GM12878 (cell line): ENCODE results near the gene UPF1. TPM values are rescaled to one million over a fixed set of nuclear protein-coding genes. Genes with fewer than 3 reads are reported as not detected.

Source experiments
- ATAC-seq: fragments of 200-7000 bp; cut with Tn5 transposase; 3 replicates; pipeline ENCODE4 v1.9.1; 2020; ENCODE audit warnings: mild to moderate bottlenecking, moderate library complexity
- BruUV-seq: library from RNA; stranded (reverse); fragments of 400-500 nt; replicated peaks from 2 replicates; lab custom pipeline; 2021; lab: Mats Ljungman, UMichigan
- CTCF ChIA-PET: fragments of 300-600 bp; sonication (Branson Sonifier 250); formaldehyde crosslinking; extraction: SDS; loops from one replicate; lab custom pipeline; 2021; ENCODE audit warnings: inconsistent platforms; lab: Yijun Ruan, JAX
- POLR2A ChIA-PET: fragments of 350-600 bp; formaldehyde crosslinking; extraction: SDS; loops from one replicate; lab custom pipeline; 2021; ENCODE audit warnings: inconsistent platforms; lab: Charles Lee
- RAD21 ChIA-PET: fragments of 300-600 bp; sonication (Branson Sonifier 250); formaldehyde crosslinking; loops from one replicate; lab custom pipeline; 2023; ENCODE audit warnings: antibody characterized with exemption; ENCODE audit not compliant: unreplicated experiment; lab: Charles Lee
- SMC1A ChIA-PET: fragments of 300-600 bp; sonication (Branson Sonifier 250); formaldehyde crosslinking; loops from one replicate; lab custom pipeline; 2023; ENCODE audit not compliant: unreplicated experiment, uncharacterized antibody; lab: Charles Lee
- DNase-seq: peaks from one replicate; pipeline ENCODE4 v3.0.0-alpha.2; 2011; ENCODE audit warnings: low read depth, low spot score
- FAIRE-seq: peaks from 3 replicates; lab custom pipeline; 2011; peaks lifted over from hg19 to GRCh38; lab: Jason Lieb, UNC
- H2AFZ ChIP-seq: 2 replicates; pipeline ENCODE4 v1.6.0; 2011; ENCODE audit warnings: low read depth, low read length, control low read depth; ENCODE audit not compliant: control insufficient read depth
- H3K27ac ChIP-seq: 2 replicates; pipeline ENCODE4 v1.5.1; 2011; ENCODE audit warnings: control low read depth; ENCODE audit not compliant: control insufficient read depth, insufficient read depth
- H3K27me3 ChIP-seq, 2 experiments: replicated peaks in 1 of 2; 2 replicates each; pipeline versions ENCODE4 v1.6.0 to v1.6.1; 2011; ENCODE audit warnings: low read length in 1 of 2; ENCODE audit not compliant: control insufficient read depth in 2 of 2, insufficient read depth in 2 of 2
- H3K36me3 ChIP-seq, 2 experiments: 2 replicates each; pipeline ENCODE4 v1.5.1; 2011; ENCODE audit warnings: low read length in 1 of 2; ENCODE audit not compliant: control insufficient read depth in 2 of 2, insufficient read depth in 2 of 2
- H3K4me1 ChIP-seq: 2 replicates; pipeline ENCODE4 v1.6.1; 2011; ENCODE audit warnings: mild to moderate bottlenecking, low read length, moderate library complexity, mixed read lengths; ENCODE audit not compliant: control insufficient read depth, insufficient read depth
- H3K4me2 ChIP-seq: 2 replicates; pipeline ENCODE4 v1.6.0; 2011; ENCODE audit warnings: control low read depth; ENCODE audit not compliant: control insufficient read depth, insufficient read depth
- H3K4me3 ChIP-seq: fragments of 200-600 bp; sonication (generic); 2 replicates; pipeline ENCODE4 v1.5.1; 2016
- H3K79me2 ChIP-seq: 2 replicates; pipeline ENCODE4 v1.6.0; 2011; ENCODE audit warnings: low read length; ENCODE audit not compliant: control insufficient read depth, insufficient read depth
- H3K9ac ChIP-seq: 2 replicates; pipeline ENCODE4 v1.8.0; 2011; ENCODE audit warnings: low read length, control low read depth, mixed read lengths; ENCODE audit not compliant: control insufficient read depth, insufficient read depth
- H3K9me3 ChIP-seq: replicated peaks from 3 replicates; pipeline ENCODE4 v1.5.1; 2011; ENCODE audit warnings: mild to moderate bottlenecking, low read length; ENCODE audit not compliant: control insufficient read depth, insufficient read depth
- H4K20me1 ChIP-seq: 2 replicates; pipeline ENCODE4 v1.6.0; 2011; ENCODE audit not compliant: control insufficient read depth, insufficient read depth
- CTCF ChIP-seq, 3 experiments: IDR thresholded peaks in 2 of 3; conservative IDR thresholded peaks in 1 of 3; 2 replicates each; pipeline ENCODE4 v1.5.1; 2011; ENCODE audit warnings: low read depth in 3 of 3, low read length in 3 of 3, mild to moderate bottlenecking in 3 of 3, control low read depth in 2 of 3, moderate library complexity in 2 of 3, inconsistent platforms in 1 of 3, mixed read lengths in 1 of 3; ENCODE audit not compliant: control insufficient read depth in 2 of 3, insufficient read depth in 1 of 3; ENCODE audit errors: extremely low read depth in 1 of 3
- POLR2A ChIP-seq: IDR thresholded peaks from 2 replicates; pipeline ENCODE4 v1.6.1; 2011; ENCODE audit warnings: low read depth, mild to moderate bottlenecking, low read length
- RAD21 ChIP-seq: IDR thresholded peaks from 2 replicates; pipeline ENCODE4 v1.6.1; 2011; ENCODE audit warnings: mild to moderate bottlenecking, low read depth, low read length, moderate library complexity; ENCODE audit not compliant: insufficient read depth
- SREBF1 ChIP-seq: IDR thresholded peaks from 2 replicates; pipeline ENCODE4 v1.6.1; 2012; ENCODE audit warnings: mild to moderate bottlenecking, low read length
- WGBS: methylation state at CpG from one replicate; pipeline ENCODE4 v1.1.6; 2016; ENCODE audit warnings: low lambda C conversion rate; ENCODE audit not compliant: insufficient replicate concordance, insufficient coverage; ENCODE audit errors: missing lambda C conversion rate; 5-methylcytosine and 5-hydroxymethylcytosine counted together
- in situ Hi-C: fragments of 300-500 bp; cut with MboI; formaldehyde crosslinking; loops from 9 replicates; pipeline ENCODE4 v1.14.3; 2018; ENCODE audit warnings: mixed read lengths
- intact Hi-C: fragments of 100-400 bp; cut with micrococcal nuclease; formaldehyde crosslinking; loops from one replicate; pipeline ENCODE4 v1.14.2; 2022; ENCODE audit not compliant: unreplicated experiment
- polyA plus RNA-seq, 11 experiments: library from polyadenylated mRNA; depleted of rRNA in 4 of 11; unstranded in 6 of 11; stranded (reverse) in 5 of 11; fragments of >200 nt; fragmentation: Nextera tagmentation in 4 of 11; fragmentation: Illumina TruSeq in 1 of 11; extraction: Ambion mirVana in 4 of 11; extraction: Trizol in 1 of 11; gene quantifications; 1 replicate in 1 of 11; 2 replicates in 10 of 11; pipeline versions ENCODE4 v1.2.1 to v1.2.3, GENCODE V29; 2011 to 2016; ENCODE audit warnings: inconsistent platforms in 2 of 11, missing spikeins in 2 of 11, low read depth in 1 of 11
- total RNA-seq, 4 experiments: library from RNA; depleted of rRNA in 3 of 4; stranded (reverse); fragments of >200 nt in 3 of 4; fragmentation: Illumina TruSeq in 1 of 4; extraction: Trizol in 1 of 4; gene quantifications; 2 replicates each; pipeline versions ENCODE4 v1.2.1 to v1.2.3, GENCODE V29; 2013 to 2021

UPF1 gene
- total and polyA plus RNA-seq, 10 of the 15 experiments (the other 5 are each of a cell fraction or from before 2014, with no cell fraction given) = 0.58 to 80.9 (median 18.7) TPM

- peaks cover 37 to 89% of the 10 kb centered on the region in 2 experiments for H3K36me3 ChIP-seq
- no peaks in the 10 kb centered on the region for H3K27me3 ChIP-seq
- peaks cover 6% of the 10 kb centered on the region; the same call in 1 of the 2 replicates for H4K20me1 ChIP-seq
- intact Hi-C loops (no loop called here), in situ Hi-C loops (loop anchor here (25.0 kb wide), 1 partner anchor 394 kb away; no protein-coding TSS in a partner anchor)
- no peak overlapping the region for H3K9ac ChIP-seq
- DNase-seq (no peak), ATAC-seq (0 out of 3 replicates have a peak, but pooled peaks have one; percentile 29), FAIRE-seq (no peak)
- SMC1A ChIA-PET = interaction anchor here (0.7 to 1.0 kb wide), 2 partner anchors 10 to 83 kb away, joined by 3 read pairs; no protein-coding TSS in a partner anchor
- no TSS peak for BruUV-seq
- WGBS = 95% methylated on average over 22 of the region's 22 CpGs
- POLR2A ChIA-PET = interaction anchor here (0.6 kb wide), 1 partner anchor 211 kb away, joined by 4 read pairs; no protein-coding TSS in a partner anchor
- H3K9me3 ChIP-seq = no peaks in the 10 kb centered on the region
- no peaks in the 10 kb centered on the region for H3K79me2 ChIP-seq
- H3K27ac ChIP-seq = no peak overlapping the region
- no peak overlapping the region for H3K4me3 ChIP-seq
- RAD21 ChIA-PET = interaction anchor here (1.0 kb wide), 1 partner anchor 10 kb away, joined by 7 read pairs; no protein-coding TSS in a partner anchor
- peaks cover 17% of the 10 kb centered on the region for H3K4me1 ChIP-seq
- CTCF ChIA-PET = interaction anchor here (0.6 to 1.7 kb wide), 5 partner anchors 9 to 165 kb away, joined by 3 to 4 read pairs (median 3); no protein-coding TSS in a partner anchor
- no peak overlapping the region for H3K4me2 ChIP-seq
- TF ChIP-seq RAD21 = peak; percentile 35
- 0 out of 2 replicates have a peak, but pooled peaks have one; percentile 7 for TF ChIP-seq POLR2A
- TF ChIP-seq SREBF1 = no peak
- TF ChIP-seq CTCF (IDR thresholded peaks at IDR 0.05 in 2 of 3, conservative IDR thresholded peaks at IDR 0.05 in 1 of 3; ENCODE audit: control insufficient read depth in 2 of 3, extremely low read depth in 1 of 3, insufficient read depth in 1 of 3, low read depth in 3 of 3, low read length in 3 of 3) = peak; percentile 21 to 27 (median 26); a peak in 4 of 6 replicates
- H2AFZ ChIP-seq = no peak overlapping the region
Observed at GRCh38 chr19:18856385-18857126, 24.8 kb downstream of the UPF1 start.
